Measurements from ENCODE around the gene EBPL.
A peak's percentile ranks its signal among the peaks of the same experiment; 100 is the strongest.

GRCh38 chr13:49649244-49649962 is 41.9 kb downstream of the EBPL start:
- peak; percentile 42 to 63 (median 44) for TF ChIP-seq CTCF (IDR thresholded peaks at IDR 0.05)
- TF ChIP-seq POLR2AphosphoS5 (IDR thresholded peaks at IDR 0.05) = no peak
- TF ChIP-seq EP300 (IDR thresholded peaks at IDR 0.05) = no peak

Data from gastroesophageal sphincter (tissue), 3 donors.